Measurements from ENCODE around the gene CTSZ. TPM values are rescaled to one million over a fixed set of nuclear protein-coding genes. Genes with fewer than 3 reads are reported as not detected.

The CTSZ gene
- total and polyA plus RNA-seq, 2 of the 8 experiments (the other 6 are each of a cell fraction or from before 2014, with no cell fraction given) = 32.8 to 34.0 TPM

GRCh38 chr20:58995461-58996225, 11.4 kb downstream of the CTSZ start:
- H2BK20ac ChIP-seq (ENCODE audit: low read length) = no peak overlapping the region
- no peak overlapping the region for H3K9ac ChIP-seq (replicated peaks in 1 of 4; ENCODE audit: extremely low read depth in 1 of 4, low read depth in 3 of 4, low read length in 3 of 4)
- no peak overlapping the region for H2AFZ ChIP-seq (ENCODE audit: low read length)
- ChIA-PET CTCF (ENCODE audit: partially characterized antibody) (interaction anchor here (1.8 to 2.0 kb wide), 2 partner anchors 23 to 88 kb away, joined by 5 to 6 read pairs; partner anchors contain the start of gene TUBB1), POLR2A (ENCODE audit: partially characterized antibody) (interaction anchor here (0.7 to 2.6 kb wide), 3 partner anchors 11 to 13 kb away, joined by 3 to 7 read pairs (median 6); no protein-coding TSS in a partner anchor)
- H3K23me2 ChIP-seq (ENCODE audit: low read depth, low read length) = no peaks in the 10 kb centered on the region
- H3K79me2 ChIP-seq (ENCODE audit: control insufficient read depth in 1 of 2, insufficient read depth in 2 of 2, low read length in 2 of 2) = no peaks in the 10 kb centered on the region
- H4K5ac ChIP-seq (ENCODE audit: insufficient read length, low read depth, low read length) = no peak overlapping the region
- H3K14ac ChIP-seq (ENCODE audit: insufficient read length) = no peak overlapping the region
- FAIRE-seq = no peak
- no peak overlapping the region for H3K27ac ChIP-seq (ENCODE audit: low read depth, low read length)
- no peak overlapping the region for H2AK5ac ChIP-seq (ENCODE audit: low read depth, low read length)
- no peak overlapping the region for H4K8ac ChIP-seq (ENCODE audit: extremely low read depth, insufficient read depth, low read length)
- H4K91ac ChIP-seq (replicated peaks; ENCODE audit: insufficient read length, low read length) = no peak overlapping the region
- no peak overlapping the region for H2BK15ac ChIP-seq (ENCODE audit: low read length)
- H2BK5ac ChIP-seq (ENCODE audit: low read depth, low read length) = no peak overlapping the region
- H3K4me3 ChIP-seq (ENCODE audit: extremely low read depth in 1 of 4, insufficient read depth in 2 of 4, low read depth in 3 of 4, low read length in 4 of 4) = no peak overlapping the region
- no peak overlapping the region for H3K18ac ChIP-seq (ENCODE audit: extremely low read depth, low read length)
- H2BK12ac ChIP-seq (ENCODE audit: low read depth, low read length) = no peak overlapping the region
- no peak for DNase-seq (ENCODE audit: low read depth in 1 of 2, low spot score in 2 of 2)
- H3K56ac ChIP-seq (replicated peaks; ENCODE audit: insufficient read length, low read depth, low read length) = no peak overlapping the region
- no peaks in the 10 kb centered on the region for H3K79me1 ChIP-seq (ENCODE audit: low read depth, low read length)
- no peak overlapping the region for H2BK120ac ChIP-seq (replicated peaks; ENCODE audit: low read depth, low read length)
- H3K4ac ChIP-seq (replicated peaks; ENCODE audit: insufficient read length, low read depth, low read length) = no peak overlapping the region
- H3K27me3 ChIP-seq (replicated peaks in 1 of 4; ENCODE audit: control insufficient read depth in 3 of 4, extremely low read depth in 1 of 4, insufficient read depth in 3 of 4, low read length in 3 of 4) = no peaks in the 10 kb centered on the region
- no peak for TF ChIP-seq BACH1 (IDR thresholded peaks at IDR 0.05; ENCODE audit: low read length)
- H3K23ac ChIP-seq (ENCODE audit: insufficient read length) = no peak overlapping the region
- H3K9me3 ChIP-seq (ENCODE audit: insufficient read depth in 2 of 2, low read depth in 1 of 2, low read length in 1 of 2) = no peaks in the 10 kb centered on the region
- WGBS, 2 experiments (ENCODE audit: extremely low coverage in 1 of 2, insufficient coverage in 1 of 2, insufficient read length in 1 of 2, insufficient replicate concordance in 2 of 2, low coverage in 1 of 2, low lambda C conversion rate in 2 of 2, missing lambda C conversion rate in 1 of 2) = 93% methylated on average over 18 of the region's 18 CpGs; no CpG with 5 or more reads in 1 of the 2 experiments
- H4K20me1 ChIP-seq (replicated peaks in 1 of 2; ENCODE audit: control insufficient read depth in 1 of 2, insufficient read depth in 2 of 2, low read length in 2 of 2) = peaks cover 0 to 4% of the 10 kb centered on the region in 2 experiments
- no peak overlapping the region for H3K4me2 ChIP-seq (ENCODE audit: insufficient read depth in 1 of 2, low read depth in 2 of 2, low read length in 2 of 2)
- no peaks in the 10 kb centered on the region for H3K4me1 ChIP-seq (replicated peaks in 1 of 4; ENCODE audit: control insufficient read depth in 3 of 4, insufficient read depth in 4 of 4, low read length in 3 of 4)
- H3K36me3 ChIP-seq (ENCODE audit: control insufficient read depth in 2 of 4, insufficient read depth in 4 of 4, low read length in 3 of 4) = peaks cover 13 to 56% (median 43%) of the 10 kb centered on the region in 4 experiments; a peak in 7 of 8 replicates

All from H1 (cell line).